GM12874 (cell line): ENCODE data around the gene OCLN.

Experiments used
- TF ChIP-seq, protein P1 (sequence below): IDR thresholded peaks from 2 replicates; pipeline ENCODE4 v1.5.1; 2011; ENCODE audit warnings: low read depth, mild to moderate bottlenecking, control low read depth, low read length, moderate library complexity; ENCODE audit not compliant: insufficient read depth

OCLN gene

DNA sequence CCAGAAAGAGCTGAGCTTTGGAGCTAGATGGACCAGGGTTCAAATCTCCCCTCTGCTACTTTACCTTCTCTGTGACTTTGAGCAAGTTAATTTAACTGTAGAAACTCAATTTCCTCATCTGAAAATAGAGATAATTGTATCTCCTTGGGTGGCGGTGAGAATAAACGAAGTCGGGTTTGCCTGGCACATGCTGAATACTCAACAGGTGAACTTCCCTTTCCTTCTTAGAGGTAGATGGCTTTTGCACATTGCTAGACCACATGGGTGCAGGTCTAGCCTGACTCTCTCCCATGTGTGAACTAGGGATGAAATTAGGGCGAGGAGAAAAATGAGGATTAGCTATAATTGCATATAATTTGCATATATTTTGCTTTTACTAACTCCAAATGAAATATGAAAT, 36.0 kb downstream of the OCLN start:
- TF ChIP-seq, protein P1, sequence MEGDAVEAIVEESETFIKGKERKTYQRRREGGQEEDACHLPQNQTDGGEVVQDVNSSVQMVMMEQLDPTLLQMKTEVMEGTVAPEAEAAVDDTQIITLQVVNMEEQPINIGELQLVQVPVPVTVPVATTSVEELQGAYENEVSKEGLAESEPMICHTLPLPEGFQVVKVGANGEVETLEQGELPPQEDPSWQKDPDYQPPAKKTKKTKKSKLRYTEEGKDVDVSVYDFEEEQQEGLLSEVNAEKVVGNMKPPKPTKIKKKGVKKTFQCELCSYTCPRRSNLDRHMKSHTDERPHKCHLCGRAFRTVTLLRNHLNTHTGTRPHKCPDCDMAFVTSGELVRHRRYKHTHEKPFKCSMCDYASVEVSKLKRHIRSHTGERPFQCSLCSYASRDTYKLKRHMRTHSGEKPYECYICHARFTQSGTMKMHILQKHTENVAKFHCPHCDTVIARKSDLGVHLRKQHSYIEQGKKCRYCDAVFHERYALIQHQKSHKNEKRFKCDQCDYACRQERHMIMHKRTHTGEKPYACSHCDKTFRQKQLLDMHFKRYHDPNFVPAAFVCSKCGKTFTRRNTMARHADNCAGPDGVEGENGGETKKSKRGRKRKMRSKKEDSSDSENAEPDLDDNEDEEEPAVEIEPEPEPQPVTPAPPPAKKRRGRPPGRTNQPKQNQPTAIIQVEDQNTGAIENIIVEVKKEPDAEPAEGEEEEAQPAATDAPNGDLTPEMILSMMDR: no peak

DNA sequence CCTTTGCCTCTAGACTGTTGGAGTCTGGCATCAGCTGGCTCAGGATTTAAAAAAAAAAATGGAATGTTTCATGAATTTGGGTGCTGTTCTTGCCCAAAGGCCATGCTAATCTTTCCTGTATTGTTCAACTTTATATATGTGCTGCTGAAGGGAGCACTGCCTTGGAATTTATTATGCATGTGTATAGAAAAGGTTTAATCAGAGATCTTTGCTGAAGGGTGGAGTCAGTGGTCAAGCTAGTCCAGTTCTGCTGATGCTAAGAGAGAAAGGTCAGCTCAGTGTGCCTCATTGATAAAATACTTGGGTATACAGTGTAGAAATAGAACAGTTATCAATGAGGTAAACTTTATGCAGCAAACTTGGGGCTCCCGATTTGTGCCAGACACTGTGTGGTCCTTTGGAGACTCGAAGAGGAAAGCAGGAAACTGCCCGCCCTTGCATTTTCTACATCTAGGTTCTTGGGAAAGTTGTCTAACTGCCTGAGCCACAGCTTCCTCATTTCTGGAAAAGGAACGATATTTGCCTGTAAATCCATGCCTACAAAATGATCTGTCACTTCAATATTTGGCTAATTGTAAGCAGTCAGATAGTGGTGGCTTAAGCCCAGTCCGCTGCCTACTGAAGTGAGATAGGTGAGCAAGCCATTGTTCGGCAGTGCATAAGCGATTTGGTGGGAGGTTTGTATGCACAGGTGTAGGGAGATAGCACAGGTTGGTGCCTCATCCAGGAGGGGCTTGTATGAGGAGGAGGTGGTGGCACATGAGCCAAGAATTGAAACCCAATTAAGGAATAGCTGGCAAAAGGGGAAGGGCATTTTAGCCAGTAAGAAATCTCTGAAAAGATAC, 38.2 kb downstream of the OCLN start:
- TF ChIP-seq, protein P1: no peak

DNA sequence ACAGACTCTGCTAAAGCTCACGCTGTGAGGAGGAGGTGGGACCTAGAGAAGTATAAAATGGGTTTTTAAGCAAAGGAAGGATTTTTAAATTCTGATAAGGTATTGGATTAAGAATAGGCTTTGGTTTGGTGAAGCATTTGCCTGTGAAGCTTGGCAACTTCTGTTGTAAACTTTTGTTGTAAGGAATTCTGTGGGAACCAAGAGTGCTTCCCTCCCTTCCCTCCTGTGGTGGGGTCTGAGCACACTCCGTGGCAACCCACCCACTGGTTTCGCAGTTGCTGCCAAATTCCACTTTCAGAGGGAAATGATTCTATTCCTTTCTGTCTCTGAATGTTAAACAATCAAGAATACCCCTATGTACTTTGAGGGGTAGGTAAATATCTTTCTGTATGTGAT, 38.8 kb downstream of the OCLN start:
- TF ChIP-seq, protein P1: no peak

DNA sequence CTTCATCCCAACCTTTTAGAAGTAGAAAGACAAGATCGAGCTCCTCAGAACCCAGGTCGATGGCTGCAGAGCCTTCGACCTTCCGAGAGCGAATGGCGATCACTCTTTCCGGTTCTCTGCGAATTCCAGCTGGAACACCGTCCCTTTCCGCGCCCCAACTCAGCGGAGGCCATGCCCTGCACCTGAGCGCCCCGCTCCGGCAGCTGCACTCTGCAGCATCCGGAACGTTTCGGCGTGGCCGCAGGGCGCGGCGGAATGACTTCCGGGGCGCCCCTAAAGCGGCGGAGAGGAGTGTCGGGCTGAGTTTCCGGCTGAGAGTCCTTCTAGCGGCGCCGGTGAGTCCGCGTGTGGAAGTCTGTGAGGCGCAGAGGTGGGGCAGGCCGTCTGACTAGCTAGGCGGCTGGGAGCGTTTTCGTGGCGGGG, 67.3 kb downstream of the OCLN start, which contains the start of gene GTF2H2C:
GTF2H2C (plus strand) TSS at position 284 of the 423 bp plus-strand sequence. CDS start 4,942 bp downstream, outside the sequence.
- TF ChIP-seq, protein P1: 0 out of 2 replicates have a peak, but pooled peaks have one; percentile 33
